SK-N-SH (cell line): ENCODE measurements around the gene F8.

ENCODE experiments used
- EZH2phosphoT487 ChIP-seq: fragments of 200-600 bp; sonication (generic); IDR thresholded peaks from 2 replicates; pipeline ENCODE4 v1.6.1; 2017; ENCODE audit warnings: low read depth, mixed run types, mild to moderate bottlenecking, antibody characterized with exemption, moderate library complexity, borderline replicate concordance
- SIN3A ChIP-seq: IDR thresholded peaks from 2 replicates; pipeline ENCODE4 v1.6.1; 2012; ENCODE audit warnings: low read depth, mild to moderate bottlenecking, low read length, moderate library complexity, borderline replicate concordance
- TAF1 ChIP-seq: IDR thresholded peaks from 2 replicates; pipeline ENCODE4 v1.6.1; 2012; ENCODE audit warnings: low read depth, mild to moderate bottlenecking, low read length, moderate library complexity, borderline replicate concordance
- TF ChIP-seq, protein P1 (sequence below): fragments of 200-600 bp; sonication (generic); IDR thresholded peaks from 2 replicates; pipeline ENCODE4 v1.6.1; 2017; ENCODE audit warnings: antibody characterized with exemption, mild to moderate bottlenecking, moderate library complexity

- TF ChIP-seq, protein P1, sequence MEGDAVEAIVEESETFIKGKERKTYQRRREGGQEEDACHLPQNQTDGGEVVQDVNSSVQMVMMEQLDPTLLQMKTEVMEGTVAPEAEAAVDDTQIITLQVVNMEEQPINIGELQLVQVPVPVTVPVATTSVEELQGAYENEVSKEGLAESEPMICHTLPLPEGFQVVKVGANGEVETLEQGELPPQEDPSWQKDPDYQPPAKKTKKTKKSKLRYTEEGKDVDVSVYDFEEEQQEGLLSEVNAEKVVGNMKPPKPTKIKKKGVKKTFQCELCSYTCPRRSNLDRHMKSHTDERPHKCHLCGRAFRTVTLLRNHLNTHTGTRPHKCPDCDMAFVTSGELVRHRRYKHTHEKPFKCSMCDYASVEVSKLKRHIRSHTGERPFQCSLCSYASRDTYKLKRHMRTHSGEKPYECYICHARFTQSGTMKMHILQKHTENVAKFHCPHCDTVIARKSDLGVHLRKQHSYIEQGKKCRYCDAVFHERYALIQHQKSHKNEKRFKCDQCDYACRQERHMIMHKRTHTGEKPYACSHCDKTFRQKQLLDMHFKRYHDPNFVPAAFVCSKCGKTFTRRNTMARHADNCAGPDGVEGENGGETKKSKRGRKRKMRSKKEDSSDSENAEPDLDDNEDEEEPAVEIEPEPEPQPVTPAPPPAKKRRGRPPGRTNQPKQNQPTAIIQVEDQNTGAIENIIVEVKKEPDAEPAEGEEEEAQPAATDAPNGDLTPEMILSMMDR: no peak
- no peak for TF ChIP-seq EZH2phosphoT487
- TF ChIP-seq SIN3A: no peak
- TF ChIP-seq TAF1: no peak
These were observed 203.4 kb downstream of the F8 start for GRCh38 chrX:154818916-154819770.
